HL-60 (cell line): ENCODE results near the gene GXYLT2.

Source experiments
- DNase-seq, 2 experiments: peaks; one replicate each; pipeline ENCODE4 v3.0.0-alpha.2; 2010 to 2020; ENCODE audit warnings: low read depth in 1 of 2, low spot score in 1 of 2
- H3K27ac ChIP-seq: fragments of 250-450 bp; sonication (Bioruptor Pico); replicated peaks from 2 replicates; pipeline ENCODE4 v1.5.1; 2020; ENCODE audit warnings: mild to moderate bottlenecking, moderate library complexity
- H3K27me3 ChIP-seq: fragments of 250-450 bp; sonication (Bioruptor Pico); 2 replicates; pipeline ENCODE4 v1.5.1; 2021; ENCODE audit warnings: mild to moderate bottlenecking, moderate library complexity; ENCODE audit not compliant: insufficient read depth, poor library complexity, severe bottlenecking
- H3K4me3 ChIP-seq: replicated peaks from 2 replicates; pipeline ENCODE4 v1.5.1; 2011; ENCODE audit warnings: mild to moderate bottlenecking, control low read depth, low read length; ENCODE audit not compliant: insufficient read depth
- CTCF ChIP-seq: IDR thresholded peaks from one replicate; pipeline ENCODE4 v1.5.1; 2011; ENCODE audit warnings: low read length, control low read depth, inconsistent platforms; ENCODE audit not compliant: insufficient read depth
- GABPA ChIP-seq: IDR thresholded peaks from 2 replicates; pipeline ENCODE4 v1.6.1; 2012; ENCODE audit warnings: low read depth
- POLR2AphosphoS5 ChIP-seq: IDR thresholded peaks from 2 replicates; pipeline ENCODE4 v1.6.1; 2012; ENCODE audit warnings: low read depth
- REST ChIP-seq: IDR thresholded peaks from 2 replicates; pipeline ENCODE4 v1.6.1; 2012; ENCODE audit warnings: low read depth; ENCODE audit not compliant: insufficient replicate concordance
- SPI1 ChIP-seq: IDR thresholded peaks from 2 replicates; pipeline ENCODE4 v1.6.1; 2012; ENCODE audit warnings: low read depth, mild to moderate bottlenecking, borderline replicate concordance

Gene GXYLT2

GRCh38 chr3:72951259-72951722, 63.4 kb downstream of the GXYLT2 start:
- H3K27me3 ChIP-seq = no peaks in the 10 kb centered on the region
- H3K27ac ChIP-seq = no peak overlapping the region
- no peak overlapping the region for H3K4me3 ChIP-seq
- no peak for DNase-seq
- TF ChIP-seq POLR2AphosphoS5 (no peak), GABPA (no peak), CTCF (no peak), SPI1 (no peak)

DNA sequence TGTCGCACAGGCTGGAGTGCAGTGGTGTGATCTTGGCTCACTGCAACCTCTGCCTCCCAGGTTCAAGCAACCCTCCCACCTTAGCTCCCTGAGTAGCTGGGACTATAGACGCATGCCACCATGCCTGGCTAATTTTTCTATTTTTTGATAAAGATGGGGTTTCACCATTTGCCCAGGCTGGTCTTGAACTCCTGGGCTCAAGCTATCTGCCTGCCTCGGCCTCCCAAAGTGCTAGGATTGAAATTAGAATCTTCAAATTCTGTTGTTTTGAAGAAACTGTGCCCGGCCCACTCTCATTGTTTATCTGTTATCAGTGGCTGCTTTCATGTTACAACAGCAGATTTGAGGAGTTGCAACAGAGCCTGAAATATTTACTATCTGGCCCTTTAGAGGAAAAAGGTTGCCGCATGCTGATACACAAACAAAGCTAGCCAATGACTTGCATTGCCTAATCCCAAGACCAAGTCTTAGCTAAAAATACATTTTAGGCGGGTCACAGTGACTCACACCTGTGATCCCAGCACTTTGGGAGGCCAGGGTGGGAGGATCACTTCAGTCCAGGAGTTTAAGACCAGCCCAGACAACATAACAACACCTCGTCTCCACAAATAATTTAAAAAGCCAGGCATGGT, 65.6 kb downstream of the GXYLT2 start:
- no peak for TF ChIP-seq SPI1
- no peak for TF ChIP-seq POLR2AphosphoS5
- no peak for TF ChIP-seq REST
- no peak for TF ChIP-seq CTCF
- TF ChIP-seq GABPA = no peak
- no peak overlapping the region; the same call in 1 of the 2 replicates for H3K27ac ChIP-seq
- no peaks in the 10 kb centered on the region for H3K27me3 ChIP-seq
- H3K4me3 ChIP-seq = no peak overlapping the region
- DNase-seq = peak in 1 of 2 experiments; percentile 14

DNA sequence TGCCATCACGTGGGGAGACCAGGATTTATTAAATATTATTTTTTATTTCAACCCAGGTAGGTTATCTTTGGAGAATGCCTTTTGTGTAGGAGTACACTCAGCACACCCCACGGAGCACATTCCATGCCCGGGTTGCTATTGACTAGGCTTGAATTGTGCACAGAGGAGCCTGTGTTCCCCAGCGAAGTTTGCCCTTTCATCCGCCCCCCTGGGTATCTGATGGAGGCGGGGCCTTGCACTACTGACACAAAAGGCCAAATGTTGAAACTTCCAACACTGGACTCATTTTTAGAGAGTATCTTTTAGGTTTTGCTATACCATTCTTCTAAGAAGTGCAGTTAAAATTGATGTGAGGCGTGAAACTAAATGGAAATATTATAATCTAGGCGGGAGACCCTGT, 69.5 kb downstream of the GXYLT2 start:
- Histone ChIP-seq H3K27me3 (no peaks in the 10 kb centered on the region), H3K27ac (no peak overlapping the region), H3K4me3 (no peak overlapping the region)
- DNase-seq = no peak
- no peak for TF ChIP-seq GABPA
- TF ChIP-seq REST = no peak
- no peak for TF ChIP-seq SPI1
- TF ChIP-seq POLR2AphosphoS5 = no peak
- no peak for TF ChIP-seq CTCF

GRCh38 chr3:72959336-72959735, 71.5 kb downstream of the GXYLT2 start:
- Histone ChIP-seq H3K4me3 (no peak overlapping the region), H3K27me3 (no peaks in the 10 kb centered on the region), H3K27ac (no peak overlapping the region)
- no peak for TF ChIP-seq REST
- no peak for TF ChIP-seq POLR2AphosphoS5
- no peak for TF ChIP-seq CTCF
- TF ChIP-seq SPI1 = no peak
- TF ChIP-seq GABPA = no peak
- no peak for DNase-seq
